HUDEP-2 (cell line): Measurements from ENCODE around the gene DSCAM.
"Not testable (repeated sequence)": the region's sequence is repeated elsewhere in the genome, so short reads cannot be mapped to it uniquely, and the experiment has no call there.

Source experiments
- DNase-seq, 76 experiments: peaks; one replicate each; lab custom pipeline; 2025; ENCODE audit not compliant: unreplicated experiment in 76 of 76; lab: John Stamatoyannopoulos, UW

The DSCAM gene

GRCh38 chr21:40489001-40489400, 358.0 kb downstream of the DSCAM start:
- no peak for DNase-seq

GRCh38 chr21:40481764-40482163, 365.2 kb downstream of the DSCAM start:
- no peak for DNase-seq

GRCh38 chr21:40474513-40474912, 372.4 kb downstream of the DSCAM start:
- no peak for DNase-seq

- no peak for DNase-seq
These were observed 374.9 kb downstream of the DSCAM start for GRCh38 chr21:40472013-40472412.

GRCh38 chr21:40471103-40471502, 375.9 kb downstream of the DSCAM start:
- DNase-seq = no peak

- DNase-seq = no peak
These were observed 380.0 kb downstream of the DSCAM start for GRCh38 chr21:40466893-40467483.

GRCh38 chr21:40465382-40465781, 381.6 kb downstream of the DSCAM start:
- DNase-seq = no peak

GRCh38 chr21:40463176-40463575, 383.8 kb downstream of the DSCAM start:
- no peak for DNase-seq

GRCh38 chr21:40461008-40461407, 385.9 kb downstream of the DSCAM start:
- DNase-seq = no peak

- no peak for DNase-seq
These were observed 389.2 kb downstream of the DSCAM start for GRCh38 chr21:40457741-40458140.

- no peak for DNase-seq
These were observed 392.9 kb downstream of the DSCAM start for GRCh38 chr21:40454057-40454456.

GRCh38 chr21:40453183-40453582, 393.8 kb downstream of the DSCAM start:
- no peak for DNase-seq

- DNase-seq = no peak
These were observed 394.4 kb downstream of the DSCAM start for GRCh38 chr21:40452548-40452947.

- no peak for DNase-seq
These were observed 399.9 kb downstream of the DSCAM start for GRCh38 chr21:40447016-40447415.

- DNase-seq = no peak
These were observed 401.5 kb downstream of the DSCAM start for GRCh38 chr21:40445349-40445921.

- DNase-seq = not testable (repeated sequence)
These were observed 407.4 kb downstream of the DSCAM start for GRCh38 chr21:40439581-40439980.

GRCh38 chr21:40438616-40439015, 408.3 kb downstream of the DSCAM start:
- no peak for DNase-seq

GRCh38 chr21:40436261-40436660, 410.7 kb downstream of the DSCAM start:
- DNase-seq = no peak

- DNase-seq = no peak
These were observed 413.4 kb downstream of the DSCAM start for GRCh38 chr21:40433538-40433937.

GRCh38 chr21:40425981-40426380, 421.0 kb downstream of the DSCAM start:
- DNase-seq = no peak

GRCh38 chr21:40422896-40423635, 423.9 kb downstream of the DSCAM start:
- no peak for DNase-seq

- DNase-seq = no peak
These were observed 425.8 kb downstream of the DSCAM start for GRCh38 chr21:40421121-40421520.
